ENCODE results near the gene KLF11.

- no peak for TF ChIP-seq CTCF (IDR thresholded peaks at IDR 0.05)
- TF ChIP-seq POLR2A (IDR thresholded peaks at IDR 0.05), result no peak
- TF ChIP-seq EP300 (IDR thresholded peaks at IDR 0.05), result no peak
- TF ChIP-seq POLR2AphosphoS5 (IDR thresholded peaks at IDR 0.05), result no peak
These were observed 25.9 kb upstream of the KLF11 start for GRCh38 chr2:10017313-10017941.

Data from gastroesophageal sphincter (tissue), 3 donors.